ENCODE data around the gene PRDM15.
A peak's percentile ranks its signal among the peaks of the same experiment; 100 is the strongest.

PRDM15 gene

DNA sequence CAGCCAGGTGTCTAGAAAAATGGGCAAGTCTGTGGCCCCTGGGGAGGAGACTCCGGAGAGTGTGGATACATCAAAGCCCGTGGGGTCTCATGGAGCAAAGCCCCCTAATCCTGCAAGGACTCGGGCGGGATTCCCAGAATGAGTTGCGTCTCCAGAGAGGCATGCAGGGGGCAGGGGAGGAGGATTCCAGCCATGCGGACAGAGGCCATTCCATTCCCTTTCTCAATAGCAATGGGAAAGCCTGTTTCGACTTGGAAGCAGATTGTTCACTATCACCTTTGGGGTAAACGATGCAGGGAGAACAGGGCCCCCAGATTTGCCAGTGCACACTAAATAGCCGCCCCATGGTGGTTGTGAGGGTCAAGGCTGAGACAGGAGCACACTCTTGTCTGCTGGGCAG is 15.4 kb upstream of the PRDM15 start:
- H3K27me3 ChIP-seq (ENCODE audit: insufficient read depth, low read length, poor library complexity, severe bottlenecking), result no peaks in the 10 kb centered on the region
- peaks cover 81% of the 10 kb centered on the region for H3K79me2 ChIP-seq (ENCODE audit: insufficient read depth, low read length)
- TF ChIP-seq, protein P1, sequence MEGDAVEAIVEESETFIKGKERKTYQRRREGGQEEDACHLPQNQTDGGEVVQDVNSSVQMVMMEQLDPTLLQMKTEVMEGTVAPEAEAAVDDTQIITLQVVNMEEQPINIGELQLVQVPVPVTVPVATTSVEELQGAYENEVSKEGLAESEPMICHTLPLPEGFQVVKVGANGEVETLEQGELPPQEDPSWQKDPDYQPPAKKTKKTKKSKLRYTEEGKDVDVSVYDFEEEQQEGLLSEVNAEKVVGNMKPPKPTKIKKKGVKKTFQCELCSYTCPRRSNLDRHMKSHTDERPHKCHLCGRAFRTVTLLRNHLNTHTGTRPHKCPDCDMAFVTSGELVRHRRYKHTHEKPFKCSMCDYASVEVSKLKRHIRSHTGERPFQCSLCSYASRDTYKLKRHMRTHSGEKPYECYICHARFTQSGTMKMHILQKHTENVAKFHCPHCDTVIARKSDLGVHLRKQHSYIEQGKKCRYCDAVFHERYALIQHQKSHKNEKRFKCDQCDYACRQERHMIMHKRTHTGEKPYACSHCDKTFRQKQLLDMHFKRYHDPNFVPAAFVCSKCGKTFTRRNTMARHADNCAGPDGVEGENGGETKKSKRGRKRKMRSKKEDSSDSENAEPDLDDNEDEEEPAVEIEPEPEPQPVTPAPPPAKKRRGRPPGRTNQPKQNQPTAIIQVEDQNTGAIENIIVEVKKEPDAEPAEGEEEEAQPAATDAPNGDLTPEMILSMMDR (conservative IDR thresholded peaks at IDR 0.05; ENCODE audit: low read length), result no peak
- no peak for TF ChIP-seq EZH2phosphoT487 (IDR thresholded peaks at IDR 0.05; ENCODE audit: borderline replicate concordance)
- no peaks in the 10 kb centered on the region for H3K9me2 ChIP-seq (replicated peaks; ENCODE audit: low read depth, low read length)
- no peaks in the 10 kb centered on the region for H4K20me1 ChIP-seq (ENCODE audit: insufficient read depth, low read length, poor library complexity, severe bottlenecking)
- peaks cover 20% of the 10 kb centered on the region for H3F3A ChIP-seq (ENCODE audit: low read depth)
- H3K4me1 ChIP-seq (ENCODE audit: insufficient read depth, low read length, poor library complexity, severe bottlenecking), result peaks cover 76% of the 10 kb centered on the region
- H3K36me3 ChIP-seq (ENCODE audit: insufficient read depth, low read length), result no peaks in the 10 kb centered on the region
- peak overlapping the region; percentile 86 for H3K4me2 ChIP-seq (ENCODE audit: low read depth, low read length, poor library complexity, severe bottlenecking)
- H2AFZ ChIP-seq (ENCODE audit: low read length), result no peak overlapping the region
- H3K9ac ChIP-seq (ENCODE audit: low read depth, low read length, poor library complexity, severe bottlenecking), result peak overlapping the region; percentile 95
- H3K4me3 ChIP-seq (ENCODE audit: low read length, poor library complexity, severe bottlenecking), result peak overlapping the region; percentile 70
- H3K9me3 ChIP-seq (ENCODE audit: insufficient read depth, low read depth, low read length), result no peaks in the 10 kb centered on the region

DNA sequence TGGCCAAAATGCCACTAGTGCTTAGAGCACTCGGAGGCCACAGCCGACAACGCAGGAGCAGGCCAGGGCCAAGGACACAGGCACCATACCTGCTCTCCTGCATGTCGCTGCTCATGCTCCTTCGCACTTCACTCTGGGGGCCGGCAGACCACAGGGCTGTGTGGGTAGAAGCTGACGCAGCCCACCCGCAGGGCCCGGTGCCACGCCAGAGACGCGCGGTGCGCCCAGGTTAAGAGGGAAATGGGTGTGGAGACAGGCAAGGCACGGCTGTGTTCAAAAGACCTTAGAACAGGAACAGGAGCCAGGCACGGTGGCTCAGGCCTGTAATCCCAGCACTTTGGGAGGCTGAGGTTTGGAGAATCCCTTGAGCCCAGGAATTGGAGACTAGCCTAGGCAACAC is 13.6 kb upstream of the PRDM15 start:
- Histone ChIP-seq H3K9me2 (replicated peaks; ENCODE audit: low read depth, low read length) (no peaks in the 10 kb centered on the region), H3K27me3 (ENCODE audit: insufficient read depth, low read length, poor library complexity, severe bottlenecking) (no peaks in the 10 kb centered on the region), H3K4me3 (ENCODE audit: low read length, poor library complexity, severe bottlenecking) (no peak overlapping the region), H3K9me3 (ENCODE audit: insufficient read depth, low read depth, low read length) (no peaks in the 10 kb centered on the region), H3K4me2 (ENCODE audit: low read depth, low read length, poor library complexity, severe bottlenecking) (no peak overlapping the region), H4K20me1 (ENCODE audit: insufficient read depth, low read length, poor library complexity, severe bottlenecking) (no peaks in the 10 kb centered on the region), H3K36me3 (ENCODE audit: insufficient read depth, low read length) (peaks cover 15% of the 10 kb centered on the region; the same call in 1 of the 2 replicates), H3F3A (ENCODE audit: low read depth) (peaks cover 11% of the 10 kb centered on the region; the same call in 1 of the 2 replicates), H2AFZ (ENCODE audit: low read length) (no peak overlapping the region), H3K4me1 (ENCODE audit: insufficient read depth, low read length, poor library complexity, severe bottlenecking) (peaks cover 60% of the 10 kb centered on the region), H3K79me2 (ENCODE audit: insufficient read depth, low read length) (peaks cover 67% of the 10 kb centered on the region), H3K9ac (ENCODE audit: low read depth, low read length, poor library complexity, severe bottlenecking) (no peak overlapping the region)
- TF ChIP-seq EZH2phosphoT487 (IDR thresholded peaks at IDR 0.05; ENCODE audit: borderline replicate concordance), result no peak
- TF ChIP-seq, protein P1 (conservative IDR thresholded peaks at IDR 0.05; ENCODE audit: low read length), result no peak

DNA sequence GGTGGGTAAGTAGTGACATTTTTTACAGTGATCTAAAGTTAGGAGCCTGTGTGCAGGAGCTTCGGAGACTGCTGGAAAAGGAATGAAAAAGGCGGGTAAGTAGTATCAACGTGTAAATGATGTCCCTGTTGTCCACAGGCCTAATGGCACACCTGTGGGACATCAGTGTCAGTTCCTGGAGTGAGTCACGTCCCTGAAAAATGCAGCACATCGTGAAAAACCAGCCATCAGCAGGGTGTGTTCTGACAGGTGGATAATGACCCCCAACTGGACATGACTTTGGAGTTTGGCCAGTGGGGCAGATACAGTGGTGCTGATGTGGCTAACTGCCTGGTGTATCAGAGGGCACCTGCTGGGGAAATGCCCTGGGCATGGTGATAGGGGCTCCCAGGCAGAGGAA is 12.0 kb upstream of the PRDM15 start:
- peaks cover 52% of the 10 kb centered on the region for H3K4me1 ChIP-seq (ENCODE audit: insufficient read depth, low read length, poor library complexity, severe bottlenecking)
- H2AFZ ChIP-seq (ENCODE audit: low read length), result no peak overlapping the region
- no peaks in the 10 kb centered on the region for H3K9me3 ChIP-seq (ENCODE audit: insufficient read depth, low read depth, low read length)
- peak overlapping the region; percentile 10 for H3K4me2 ChIP-seq (ENCODE audit: low read depth, low read length, poor library complexity, severe bottlenecking)
- H3K36me3 ChIP-seq (ENCODE audit: insufficient read depth, low read length), result peaks cover 16% of the 10 kb centered on the region; the same call in 1 of the 2 replicates
- peak overlapping the region; percentile 18 for H3K9ac ChIP-seq (ENCODE audit: low read depth, low read length, poor library complexity, severe bottlenecking)
- H3K9me2 ChIP-seq (replicated peaks; ENCODE audit: low read depth, low read length), result no peaks in the 10 kb centered on the region
- H4K20me1 ChIP-seq (ENCODE audit: insufficient read depth, low read length, poor library complexity, severe bottlenecking), result no peaks in the 10 kb centered on the region
- no peak overlapping the region for H3K4me3 ChIP-seq (ENCODE audit: low read length, poor library complexity, severe bottlenecking)
- H3K79me2 ChIP-seq (ENCODE audit: insufficient read depth, low read length), result peaks cover 51% of the 10 kb centered on the region; the same call in 1 of the 2 replicates
- TF ChIP-seq, protein P1 (conservative IDR thresholded peaks at IDR 0.05; ENCODE audit: low read length), result no peak
- TF ChIP-seq EZH2phosphoT487 (IDR thresholded peaks at IDR 0.05; ENCODE audit: borderline replicate concordance), result no peak
- H3F3A ChIP-seq (ENCODE audit: low read depth), result peaks cover 9% of the 10 kb centered on the region; the same call in 1 of the 2 replicates
- no peaks in the 10 kb centered on the region for H3K27me3 ChIP-seq (ENCODE audit: insufficient read depth, low read length, poor library complexity, severe bottlenecking)
